Measurements from ENCODE around the gene PLXNB2. TPM values are rescaled to one million over a fixed set of nuclear protein-coding genes. Genes with fewer than 3 reads are reported as not detected.

Gene PLXNB2
- total RNA-seq, 4 donors from 2014 or later, result 115 to 218 (median 154) TPM

DNA sequence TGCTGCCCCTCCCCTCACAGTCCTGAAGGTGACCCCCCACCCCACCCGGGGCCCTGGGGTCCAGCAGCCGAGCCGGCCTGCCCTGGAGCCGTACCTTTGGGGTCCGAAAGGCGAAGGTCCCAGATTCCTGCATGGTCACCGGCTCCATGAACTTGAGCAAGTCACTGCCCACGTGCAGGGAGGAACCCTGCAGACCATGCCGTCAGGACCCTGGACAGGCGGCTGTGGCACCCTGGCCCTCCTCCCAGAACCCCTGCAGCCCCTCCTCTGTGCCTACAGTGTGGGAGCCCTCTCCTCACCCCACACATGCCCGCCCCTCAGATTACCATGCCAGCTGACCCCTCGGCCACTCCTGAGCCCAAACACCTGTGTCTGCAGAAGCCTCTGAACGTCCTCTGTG is 23.0 kb downstream of the PLXNB2 start:
- H3K27me3 ChIP-seq, result no peaks in the 10 kb centered on the region
- peaks cover 10 to 20% (median 11%) of the 10 kb centered on the region in 4 donors for H3K4me1 ChIP-seq
- WGBS, result 87% methylated on average over 4 of the region's 13 CpGs
- peaks cover 89 to 96% (median 96%) of the 10 kb centered on the region in 4 donors for H3K36me3 ChIP-seq
- no peaks in the 10 kb centered on the region for H3K9me3 ChIP-seq
- intact Hi-C loops (cut with DNase I), result no loop called here
- DNase-seq (ENCODE audit: extremely low spot score), result no peak
- no peak for TF ChIP-seq POLR2AphosphoS5 (IDR thresholded peaks at IDR 0.05)
- no peak for TF ChIP-seq POLR2A (IDR thresholded peaks at IDR 0.05; ENCODE audit: low read depth)
- TF ChIP-seq EP300 (IDR thresholded peaks at IDR 0.05), result no peak
- no peak overlapping the region for H3K27ac ChIP-seq (replicated peaks in 1 of 4)
- no peak overlapping the region for H3K4me3 ChIP-seq

DNA sequence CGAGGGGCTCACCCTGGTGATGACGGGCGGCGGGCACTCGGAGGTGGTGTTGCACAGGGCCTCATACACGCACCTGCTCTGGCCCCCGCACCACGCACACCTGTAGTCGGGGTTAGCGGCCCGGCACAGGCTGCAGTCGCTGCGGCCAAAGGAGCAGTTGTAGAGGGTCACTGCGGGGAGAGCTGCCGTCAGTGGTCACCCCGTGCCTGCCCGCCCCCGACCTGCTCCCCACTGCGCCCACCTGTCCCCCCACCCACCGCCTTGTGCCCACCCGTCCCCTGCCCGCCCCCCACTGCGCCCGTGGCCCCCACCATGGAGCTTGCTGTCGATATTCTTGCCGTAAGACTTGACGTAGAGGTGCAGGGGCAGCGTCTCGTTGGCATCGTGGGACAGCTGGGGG is 23.6 kb downstream of the PLXNB2 start:
- Histone ChIP-seq H3K4me3 (no peak overlapping the region), H3K9me3 (no peaks in the 10 kb centered on the region), H3K27me3 (no peaks in the 10 kb centered on the region), H3K4me1 (peaks cover 10 to 18% (median 11%) of the 10 kb centered on the region in 4 donors), H3K36me3 (peaks cover 89 to 96% (median 96%) of the 10 kb centered on the region in 4 donors), H3K27ac (replicated peaks in 1 of 4) (no peak overlapping the region)
- TF ChIP-seq POLR2A (IDR thresholded peaks at IDR 0.05; ENCODE audit: low read depth) (no peak), POLR2AphosphoS5 (IDR thresholded peaks at IDR 0.05) (no peak)
- TF ChIP-seq, protein P1, sequence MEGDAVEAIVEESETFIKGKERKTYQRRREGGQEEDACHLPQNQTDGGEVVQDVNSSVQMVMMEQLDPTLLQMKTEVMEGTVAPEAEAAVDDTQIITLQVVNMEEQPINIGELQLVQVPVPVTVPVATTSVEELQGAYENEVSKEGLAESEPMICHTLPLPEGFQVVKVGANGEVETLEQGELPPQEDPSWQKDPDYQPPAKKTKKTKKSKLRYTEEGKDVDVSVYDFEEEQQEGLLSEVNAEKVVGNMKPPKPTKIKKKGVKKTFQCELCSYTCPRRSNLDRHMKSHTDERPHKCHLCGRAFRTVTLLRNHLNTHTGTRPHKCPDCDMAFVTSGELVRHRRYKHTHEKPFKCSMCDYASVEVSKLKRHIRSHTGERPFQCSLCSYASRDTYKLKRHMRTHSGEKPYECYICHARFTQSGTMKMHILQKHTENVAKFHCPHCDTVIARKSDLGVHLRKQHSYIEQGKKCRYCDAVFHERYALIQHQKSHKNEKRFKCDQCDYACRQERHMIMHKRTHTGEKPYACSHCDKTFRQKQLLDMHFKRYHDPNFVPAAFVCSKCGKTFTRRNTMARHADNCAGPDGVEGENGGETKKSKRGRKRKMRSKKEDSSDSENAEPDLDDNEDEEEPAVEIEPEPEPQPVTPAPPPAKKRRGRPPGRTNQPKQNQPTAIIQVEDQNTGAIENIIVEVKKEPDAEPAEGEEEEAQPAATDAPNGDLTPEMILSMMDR (IDR thresholded peaks at IDR 0.05), result no peak
- no peak for DNase-seq (ENCODE audit: extremely low spot score)
- 90% methylated on average over 15 of the region's 30 CpGs for WGBS
- intact Hi-C loops (cut with DNase I), result no loop called here

DNA sequence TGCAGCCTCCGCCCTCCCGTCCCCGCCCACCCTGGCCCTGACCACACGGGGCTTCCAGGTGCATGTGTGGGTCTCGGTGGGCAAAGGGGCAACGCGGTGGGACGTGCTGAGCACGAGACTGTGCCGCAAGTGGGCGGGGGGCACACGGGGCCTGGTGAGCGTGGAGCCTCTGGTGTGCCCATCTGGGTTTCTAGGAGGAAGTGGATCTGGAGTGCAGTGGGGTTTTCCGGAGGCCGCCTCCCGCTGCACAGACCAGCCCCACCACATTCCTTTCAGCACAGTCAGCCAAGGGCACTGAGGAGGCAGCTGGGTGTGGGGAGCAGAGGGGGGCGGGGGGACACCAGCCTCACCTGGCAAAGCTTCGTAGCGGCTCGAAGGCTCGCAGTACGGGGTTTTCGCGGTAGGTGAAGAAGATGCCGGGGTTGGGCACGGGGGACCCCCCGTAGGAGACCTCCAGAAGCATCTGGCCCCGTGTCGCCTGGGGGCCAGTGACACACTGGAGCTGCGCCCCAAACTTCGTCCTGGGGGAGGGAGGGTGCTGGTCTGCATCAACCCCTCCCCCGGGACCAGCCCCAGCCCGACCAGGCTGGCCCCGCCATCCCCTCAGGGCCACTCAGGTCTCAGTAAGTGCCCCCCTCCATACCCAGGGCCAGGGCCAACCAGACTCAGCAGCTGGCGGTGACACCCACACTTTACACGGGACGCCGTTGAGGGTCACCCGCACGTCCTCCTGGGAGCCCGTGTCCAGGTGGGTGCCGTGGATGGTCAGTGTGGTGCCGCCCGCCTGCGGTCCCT is 24.9 kb downstream of the PLXNB2 start:
- H3K4me1 ChIP-seq, result peaks cover 10 to 16% (median 11%) of the 10 kb centered on the region in 4 donors
- H3K9me3 ChIP-seq, result no peaks in the 10 kb centered on the region
- 82% methylated on average over 28 of the region's 45 CpGs for whole genome bisulfite sequencing
- DNase-seq (ENCODE audit: extremely low spot score), result no peak
- H3K4me3 ChIP-seq, result no peak overlapping the region
- TF ChIP-seq, protein P1 (IDR thresholded peaks at IDR 0.05), result no peak
- TF ChIP-seq POLR2A (IDR thresholded peaks at IDR 0.05; ENCODE audit: low read depth), result no peak
- TF ChIP-seq POLR2AphosphoS5 (IDR thresholded peaks at IDR 0.05), result no peak
- TF ChIP-seq EP300 (IDR thresholded peaks at IDR 0.05), result no peak
- H3K27me3 ChIP-seq, result no peaks in the 10 kb centered on the region
- peak overlapping the region in 2 of 4 donors; percentile 44 to 50 for H3K27ac ChIP-seq (replicated peaks in 1 of 4)
- intact Hi-C loops (cut with DNase I), result no loop called here
- peaks cover 90 to 96% (median 96%) of the 10 kb centered on the region in 4 donors for H3K36me3 ChIP-seq

DNA sequence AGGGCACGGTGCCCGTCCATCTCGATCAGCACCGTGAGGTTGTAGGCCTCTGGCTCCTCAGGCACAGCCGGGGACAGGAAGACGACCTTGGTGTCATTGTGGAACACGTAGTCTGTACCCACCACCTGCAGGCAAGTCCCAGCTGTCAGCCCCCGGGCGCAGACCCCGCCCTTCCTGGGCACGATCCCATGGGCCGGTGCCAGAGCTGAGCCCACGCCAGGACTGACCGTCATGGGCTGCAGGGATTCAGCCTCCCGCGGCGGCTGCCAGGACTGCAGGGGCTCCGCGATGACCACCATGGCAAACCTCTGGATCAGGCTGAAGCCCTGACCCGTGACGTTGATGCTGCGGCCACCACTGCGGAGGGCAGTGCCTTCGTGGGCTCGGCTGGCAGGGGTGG is 25.5 kb downstream of the PLXNB2 start:
- no peak for DNase-seq (ENCODE audit: extremely low spot score)
- no peaks in the 10 kb centered on the region for H3K9me3 ChIP-seq
- peaks cover 10 to 13% (median 11%) of the 10 kb centered on the region in 4 donors for H3K4me1 ChIP-seq
- H3K36me3 ChIP-seq, result peaks cover 90 to 96% (median 96%) of the 10 kb centered on the region in 4 donors
- TF ChIP-seq POLR2AphosphoS5 (IDR thresholded peaks at IDR 0.05), result no peak
- TF ChIP-seq, protein P1 (IDR thresholded peaks at IDR 0.05), result no peak
- no peak for TF ChIP-seq POLR2A (IDR thresholded peaks at IDR 0.05; ENCODE audit: low read depth)
- no peak for TF ChIP-seq EP300 (IDR thresholded peaks at IDR 0.05)
- H3K27me3 ChIP-seq, result no peaks in the 10 kb centered on the region
- no peak overlapping the region for H3K4me3 ChIP-seq
- WGBS, result 76% methylated on average over 5 of the region's 25 CpGs
- intact Hi-C loops (cut with DNase I), result no loop called here
- H3K27ac ChIP-seq (replicated peaks in 1 of 4), result peak overlapping the region in 2 of 4 donors; percentile 18 to 50

DNA sequence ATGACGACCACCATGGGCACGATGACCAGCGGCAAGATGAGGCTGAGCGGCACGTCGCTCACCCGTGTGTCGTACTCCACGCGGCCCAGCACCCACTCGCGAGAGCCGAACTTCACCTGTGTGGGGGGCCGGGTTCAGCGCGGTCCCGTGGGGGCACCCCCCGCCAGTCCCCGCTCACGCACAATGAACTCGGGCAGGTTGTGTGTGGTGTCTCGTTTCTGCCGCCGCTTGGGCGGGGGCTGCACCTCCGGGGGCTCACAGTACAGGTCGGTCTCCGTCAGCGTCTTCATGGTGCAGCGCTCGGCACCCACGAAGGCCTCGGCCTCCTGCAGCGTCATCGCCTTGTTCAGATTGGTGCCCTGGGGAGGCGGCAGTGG is 26.1 kb downstream of the PLXNB2 start:
- H3K9me3 ChIP-seq, result no peaks in the 10 kb centered on the region
- TF ChIP-seq POLR2A (IDR thresholded peaks at IDR 0.05; ENCODE audit: low read depth) (no peak), POLR2AphosphoS5 (IDR thresholded peaks at IDR 0.05) (no peak), EP300 (IDR thresholded peaks at IDR 0.05) (no peak)
- TF ChIP-seq, protein P1 (IDR thresholded peaks at IDR 0.05), result no peak
- H3K27ac ChIP-seq (replicated peaks in 1 of 4), result no peak overlapping the region
- peaks cover 87 to 96% (median 96%) of the 10 kb centered on the region in 4 donors for H3K36me3 ChIP-seq
- no peaks in the 10 kb centered on the region for H3K27me3 ChIP-seq
- H3K4me1 ChIP-seq, result peaks cover 10 to 16% (median 12%) of the 10 kb centered on the region in 4 donors
- intact Hi-C loops (cut with DNase I), result no loop called here
- 94% methylated on average over 35 of the region's 36 CpGs for WGBS
- H3K4me3 ChIP-seq, result no peak overlapping the region
- no peak for DNase-seq (ENCODE audit: extremely low spot score)
